ENCODE measurements around the gene ZFPM1. TPM values are rescaled to one million over a fixed set of nuclear protein-coding genes. Genes with fewer than 3 reads are reported as not detected.

Gene ZFPM1
- polyA plus RNA-seq, 1 of the 3 experiments (the other 2 are of a cell fraction) = 1.2 TPM

- ChIA-PET CTCF (interaction anchor here (1.0 to 2.3 kb wide), 5 partner anchors 13 to 31 kb away, joined by 3 to 12 read pairs (median 4); no protein-coding TSS in a partner anchor), POLR2A (interaction anchor here (0.6 to 1.4 kb wide), 3 partner anchors 9 to 164 kb away, joined by 3 to 4 read pairs (median 3); partner anchors contain the start of gene ZC3H18)
- H3K9me2 ChIP-seq = no peaks in the 10 kb centered on the region
- no peaks in the 10 kb centered on the region for H3K9me3 ChIP-seq
- 0 out of 2 replicates have a peak, but pooled peaks cover 18% of the 10 kb centered on the region for H4K20me1 ChIP-seq (ENCODE audit: insufficient read depth)
- no peak overlapping the region for H2AFZ ChIP-seq (ENCODE audit: low read depth)
- no peak overlapping the region for H3K9ac ChIP-seq
- peaks cover 0 to 44% of the 10 kb centered on the region in 2 experiments; a peak in 1 of 4 replicates for H3K4me1 ChIP-seq (ENCODE audit: control insufficient read depth in 1 of 2, insufficient read depth in 2 of 2, low read depth in 1 of 2, low read length in 1 of 2)
- no peak for TF ChIP-seq POLR2AphosphoS5 (IDR thresholded peaks at IDR 0.05; ENCODE audit: low read depth, low read length)
- 0 out of 2 replicates have a peak, but pooled peaks have one; percentile 11 for TF ChIP-seq FOXJ3 (CRISPR knock-in tag; IDR thresholded peaks at IDR 0.05)
- WGBS (ENCODE audit: low lambda C conversion rate) = 82% methylated on average over 35 of the region's 39 CpGs
- DNase-seq = peak; percentile 70
- no peaks in the 10 kb centered on the region for H3K36me3 ChIP-seq (replicated peaks in 1 of 2; ENCODE audit: control insufficient read depth in 1 of 2, insufficient read depth in 2 of 2, low read length in 1 of 2)
- H3F3A ChIP-seq (replicated peaks; ENCODE audit: insufficient read depth) = no peaks in the 10 kb centered on the region
- no peak overlapping the region for H3K4me2 ChIP-seq
- H3K27me3 ChIP-seq (ENCODE audit: insufficient read depth) = no peaks in the 10 kb centered on the region
- no peaks in the 10 kb centered on the region for H3K79me2 ChIP-seq (ENCODE audit: insufficient read depth)
- H3K27ac ChIP-seq (ENCODE audit: low read depth in 2 of 2, low read length in 1 of 2) = peak overlapping the region in 1 of 2 experiments; percentile 91; a peak in 2 of 4 replicates
- no peak overlapping the region for H3K4me3 ChIP-seq (ENCODE audit: low read depth in 2 of 2, low read length in 1 of 2)
Measured at GRCh38 chr16:88406096-88407041, 46.7 kb upstream of the ZFPM1 start.

GRCh38 chr16:88407042-88407420, 46.0 kb upstream of the ZFPM1 start:
- ChIA-PET CTCF (interaction anchor here (1.0 to 2.3 kb wide), 3 partner anchors 13 to 31 kb away, joined by 4 to 12 read pairs (median 5); no protein-coding TSS in a partner anchor), POLR2A (interaction anchor here (0.9 kb wide), 1 partner anchor 163 kb away, joined by 3 read pairs; the partner anchor contains the start of gene ZC3H18)
- 98% methylated on average over 12 of the region's 20 CpGs for WGBS (ENCODE audit: low lambda C conversion rate)
- Histone ChIP-seq H3K9me2 (no peaks in the 10 kb centered on the region), H3K27ac (ENCODE audit: low read depth in 2 of 2, low read length in 1 of 2) (peak overlapping the region in 1 of 2 experiments; percentile 91; a peak in 2 of 4 replicates), H3K27me3 (ENCODE audit: insufficient read depth) (no peaks in the 10 kb centered on the region), H3K9ac (no peak overlapping the region), H3K4me3 (ENCODE audit: low read depth in 2 of 2, low read length in 1 of 2) (no peak overlapping the region), H3K4me1 (ENCODE audit: control insufficient read depth in 1 of 2, insufficient read depth in 2 of 2, low read depth in 1 of 2, low read length in 1 of 2) (peaks cover 0 to 44% of the 10 kb centered on the region in 2 experiments; a peak in 1 of 4 replicates), H3K79me2 (ENCODE audit: insufficient read depth) (no peaks in the 10 kb centered on the region), H3F3A (replicated peaks; ENCODE audit: insufficient read depth) (no peaks in the 10 kb centered on the region), H3K4me2 (no peak overlapping the region), H2AFZ (ENCODE audit: low read depth) (no peak overlapping the region), H3K36me3 (replicated peaks in 1 of 2; ENCODE audit: control insufficient read depth in 1 of 2, insufficient read depth in 2 of 2, low read length in 1 of 2) (no peaks in the 10 kb centered on the region), H3K9me3 (no peaks in the 10 kb centered on the region), H4K20me1 (ENCODE audit: insufficient read depth) (0 out of 2 replicates have a peak, but pooled peaks cover 18% of the 10 kb centered on the region)
- TF ChIP-seq JUND (IDR thresholded peaks at IDR 0.05) = no peak
- no peak for TF ChIP-seq MAX (IDR thresholded peaks at IDR 0.05; ENCODE audit: low read depth)
- no peak for TF ChIP-seq SIN3A (IDR thresholded peaks at IDR 0.05; ENCODE audit: borderline replicate concordance, low read depth, low read length)
- peak; percentile 35 for TF ChIP-seq GATA2 (CRISPR knock-in tag; IDR thresholded peaks at IDR 0.05)
- no peak for DNase-seq

- Histone ChIP-seq H3K27me3 (ENCODE audit: insufficient read depth) (no peaks in the 10 kb centered on the region), H3K4me3 (ENCODE audit: low read depth in 2 of 2, low read length in 1 of 2) (no peak overlapping the region), H3K9me3 (no peaks in the 10 kb centered on the region), H4K20me1 (ENCODE audit: insufficient read depth) (0 out of 2 replicates have a peak, but pooled peaks cover 22% of the 10 kb centered on the region), H3K9me2 (no peaks in the 10 kb centered on the region), H3K4me1 (ENCODE audit: control insufficient read depth in 1 of 2, insufficient read depth in 2 of 2, low read depth in 1 of 2, low read length in 1 of 2) (peaks cover 0 to 44% of the 10 kb centered on the region in 2 experiments; a peak in 1 of 4 replicates), H3K36me3 (replicated peaks in 1 of 2; ENCODE audit: control insufficient read depth in 1 of 2, insufficient read depth in 2 of 2, low read length in 1 of 2) (no peaks in the 10 kb centered on the region), H3K79me2 (ENCODE audit: insufficient read depth) (no peaks in the 10 kb centered on the region), H3F3A (replicated peaks; ENCODE audit: insufficient read depth) (no peaks in the 10 kb centered on the region), H3K4me2 (no peak overlapping the region), H2AFZ (ENCODE audit: low read depth) (no peak overlapping the region), H3K27ac (ENCODE audit: low read depth in 2 of 2, low read length in 1 of 2) (no peak overlapping the region), H3K9ac (no peak overlapping the region)
- ChIA-PET POLR2A (no interaction called here), CTCF (no interaction called here)
- WGBS (ENCODE audit: low lambda C conversion rate) = 96% methylated on average over 5 of the region's 5 CpGs
- DNase-seq = no peak
- TF ChIP-seq REST (IDR thresholded peaks at IDR 0.05; ENCODE audit: low read depth, low read length) = no peak
- no peak for TF ChIP-seq TCF12 (IDR thresholded peaks at IDR 0.05)
- TF ChIP-seq GATA2 (CRISPR knock-in tag; IDR thresholded peaks at IDR 0.05) = no peak
- TF ChIP-seq FOSL2 (IDR thresholded peaks at IDR 0.05; ENCODE audit: borderline replicate concordance, low read depth) = no peak
- TF ChIP-seq SMC3 (IDR thresholded peaks at IDR 0.05; ENCODE audit: low read depth, low read length) = no peak
Measured at GRCh38 chr16:88407807-88408206, 45.3 kb upstream of the ZFPM1 start.

All from SK-N-SH (cell line).